Activated naive CD4-positive, alpha-beta T cell treated with anti-CD3 and anti-CD28 coated beads, Interleukin-2, amount 50 U/mL, for 72 hours (primary cell): ENCODE data around the gene SNAP29. TPM values are rescaled to one million over a fixed set of nuclear protein-coding genes. Genes with fewer than 3 reads are reported as not detected.
"Not testable (repeated sequence)": the region's sequence is repeated elsewhere in the genome, so short reads cannot be mapped to it uniquely, and the experiment has no call there.

ENCODE experiments used
- ATAC-seq, 2 donors: fragments of 150-1000 bp; cut with Tn5 transposase; 2 replicates each; pipeline ENCODE4 v1.10.0; 2021; ENCODE audit warnings: mild to moderate bottlenecking in 2 of 2, moderate library complexity in 2 of 2
- DNase-seq, 2 donors: peaks; one replicate each; pipeline ENCODE4 v3.0.0; 2021 to 2022; ENCODE audit warnings: low spot score in 2 of 2
- H3K27ac Mint-ChIP-seq, 2 donors: one replicate each; pipeline ENCODE4 v1.8.0; 2022; ENCODE audit warnings: mild to moderate bottlenecking in 2 of 2, mixed read lengths in 2 of 2
- H3K36me3 Mint-ChIP-seq, 2 donors: one replicate each; pipeline ENCODE4 v1.8.0; 2022; ENCODE audit warnings: mixed read lengths in 2 of 2
- H3K9me3 Mint-ChIP-seq, 2 donors: one replicate each; pipeline ENCODE4 v1.8.0; 2022; ENCODE audit warnings: mixed read lengths in 2 of 2
- total RNA-seq, 2 donors: library from RNA; stranded (reverse); gene quantifications; one replicate each; pipeline ENCODE4 v1.2.3, GENCODE V29; 2022

SNAP29 gene
- total RNA-seq, 2 donors from 2014 or later: 25.2 to 25.6 TPM

GRCh38 chr22:20881231-20881630 lies 22.4 kb downstream of the SNAP29 start:
- H3K36me3 Mint-ChIP-seq: no peaks in the 10 kb centered on the region
- no peak overlapping the region for H3K27ac Mint-ChIP-seq
- ATAC-seq (no peak), DNase-seq (no peak)
- H3K9me3 Mint-ChIP-seq: no peaks in the 10 kb centered on the region

GRCh38 chr22:20881869-20882815 lies 23.3 kb downstream of the SNAP29 start:
- no peaks in the 10 kb centered on the region for H3K36me3 Mint-ChIP-seq
- no peak for ATAC-seq
- DNase-seq: no peak
- H3K9me3 Mint-ChIP-seq: no peaks in the 10 kb centered on the region
- no peak overlapping the region for H3K27ac Mint-ChIP-seq

- H3K9me3 Mint-ChIP-seq: no peaks in the 10 kb centered on the region
- H3K36me3 Mint-ChIP-seq: no peaks in the 10 kb centered on the region
- DNase-seq (no peak), ATAC-seq (no peak)
- H3K27ac Mint-ChIP-seq: no peak overlapping the region
These were observed 24.0 kb downstream of the SNAP29 start for GRCh38 chr22:20882855-20883254.

- H3K36me3 Mint-ChIP-seq: peaks cover 0 to 5% of the 10 kb centered on the region in 2 donors
- H3K9me3 Mint-ChIP-seq: no peaks in the 10 kb centered on the region
- peak overlapping the region in 1 of 2 donors; percentile 79 for H3K27ac Mint-ChIP-seq
- no peak for ATAC-seq
- no peak for DNase-seq
These were observed 25.6 kb downstream of the SNAP29 start for GRCh38 chr22:20884454-20884853.

- Mint-ChIP-seq H3K36me3 (peaks cover 0 to 5% of the 10 kb centered on the region in 2 donors), H3K9me3 (no peaks in the 10 kb centered on the region), H3K27ac (peak overlapping the region; percentile 30 to 40)
- ATAC-seq (peak in 1 of 2 donors; percentile 30), DNase-seq (no peak)
These were observed 26.3 kb downstream of the SNAP29 start for GRCh38 chr22:20885017-20885556.

- ATAC-seq: peak; percentile 87 to 90
- H3K36me3 Mint-ChIP-seq: peaks cover 0 to 5% of the 10 kb centered on the region in 2 donors
- H3K27ac Mint-ChIP-seq: peak overlapping the region; percentile 30 to 40
- DNase-seq: peak in 1 of 2 donors; percentile 47
- H3K9me3 Mint-ChIP-seq: no peaks in the 10 kb centered on the region
These were observed 26.9 kb downstream of the SNAP29 start for GRCh38 chr22:20885557-20886323.

GRCh38 chr22:20887375-20887774 lies 28.6 kb downstream of the SNAP29 start:
- Mint-ChIP-seq H3K36me3 (peaks cover 0 to 5% of the 10 kb centered on the region in 2 donors), H3K9me3 (no peaks in the 10 kb centered on the region), H3K27ac (peak overlapping the region in 1 of 2 donors; percentile 1)
- DNase-seq: no peak
- ATAC-seq: no peak

- Mint-ChIP-seq H3K9me3 (no peaks in the 10 kb centered on the region), H3K27ac (no peak overlapping the region), H3K36me3 (peaks cover 0 to 5% of the 10 kb centered on the region in 2 donors)
- ATAC-seq (no peak), DNase-seq (no peak)
These were observed 30.4 kb downstream of the SNAP29 start for GRCh38 chr22:20889025-20889704.

GRCh38 chr22:20889904-20890540 lies 31.2 kb downstream of the SNAP29 start:
- Mint-ChIP-seq H3K36me3 (peaks cover 0 to 5% of the 10 kb centered on the region in 2 donors), H3K27ac (no peak overlapping the region), H3K9me3 (no peaks in the 10 kb centered on the region)

GRCh38 chr22:20890975-20891374 lies 32.2 kb downstream of the SNAP29 start:
- Mint-ChIP-seq H3K36me3 (peaks cover 0 to 5% of the 10 kb centered on the region in 2 donors), H3K9me3 (no peaks in the 10 kb centered on the region), H3K27ac (no peak overlapping the region)
- no peak for DNase-seq
- no peak for ATAC-seq

More at GRCh38 chr22:20889904-20890540, 31.2 kb downstream of the SNAP29 start:
- no peak for ATAC-seq
- no peak for DNase-seq

GRCh38 chr22:20897737-20898136 lies 38.9 kb downstream of the SNAP29 start:
- H3K27ac Mint-ChIP-seq, H3K9me3 Mint-ChIP-seq, H3K36me3 Mint-ChIP-seq, DNase-seq, ATAC-seq: not testable (repeated sequence)

- Mint-ChIP-seq H3K36me3 (no peaks in the 10 kb centered on the region), H3K9me3 (no peaks in the 10 kb centered on the region), H3K27ac (no peak overlapping the region)
- no peak for ATAC-seq
- DNase-seq: no peak
These were observed 41.1 kb downstream of the SNAP29 start for GRCh38 chr22:20899827-20900423.

- H3K9me3 Mint-ChIP-seq, H3K27ac Mint-ChIP-seq, H3K36me3 Mint-ChIP-seq, ATAC-seq, DNase-seq: not testable (repeated sequence)
These were observed 42.6 kb downstream of the SNAP29 start for GRCh38 chr22:20901093-20902033.

- H3K36me3 Mint-ChIP-seq: no peaks in the 10 kb centered on the region
- DNase-seq (no peak), ATAC-seq (no peak)
- H3K9me3 Mint-ChIP-seq: no peaks in the 10 kb centered on the region
- no peak overlapping the region for H3K27ac Mint-ChIP-seq
These were observed 44.3 kb downstream of the SNAP29 start for GRCh38 chr22:20903093-20903492.
